ENCODE measurements around the gene ALPG. TPM values are rescaled to one million over a fixed set of nuclear protein-coding genes. Genes with fewer than 3 reads are reported as not detected.
"Not testable (repeated sequence)": the region's sequence is repeated elsewhere in the genome, so short reads cannot be mapped to it uniquely, and the experiment has no call there.

ALPG gene
- polyA plus RNA-seq, 1 donor (not counting 4 experiments of a cell fraction or from before 2014, with no cell fraction given), result not detected

DNA sequence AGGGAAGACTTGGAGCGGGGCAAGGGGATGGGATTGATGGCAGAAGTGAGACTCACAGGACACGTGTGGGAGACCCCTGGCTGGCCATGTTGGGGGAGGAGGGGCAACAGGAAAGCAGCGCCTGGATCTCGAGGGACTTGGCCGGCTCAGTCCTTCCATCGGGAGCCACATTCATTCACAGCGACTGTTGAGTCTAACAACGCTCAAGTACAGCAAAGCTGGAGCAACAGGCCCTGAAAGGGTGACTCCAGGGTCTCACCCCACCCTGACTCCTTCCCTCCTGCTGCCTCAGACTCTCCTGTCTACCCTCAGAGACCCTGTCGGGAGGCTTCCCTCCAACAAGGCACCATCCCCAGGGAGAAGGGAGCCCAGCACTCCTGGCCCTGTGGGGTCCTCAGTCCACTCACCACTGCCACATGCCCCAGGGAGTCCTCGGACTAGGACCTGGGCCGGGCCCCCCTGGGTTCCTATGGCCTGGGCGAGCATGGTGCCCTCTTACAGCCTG is 34.6 kb downstream of the ALPG start:
- Histone ChIP-seq H3K9me3 (ENCODE audit: control insufficient read depth, low read depth, low read length) (no peaks in the 10 kb centered on the region), H3K4me3 (ENCODE audit: control insufficient read depth in 2 of 3, extremely low read depth in 1 of 3, insufficient read depth in 2 of 3, low read depth in 1 of 3, low read length in 3 of 3) (no peak overlapping the region), H3K4me1 (ENCODE audit: control insufficient read depth, extremely low read depth, insufficient read depth, low read length) (no peaks in the 10 kb centered on the region), H3K9me1 (ENCODE audit: control insufficient read depth, extremely low read depth, insufficient read depth, low read length) (no peaks in the 10 kb centered on the region), H3K79me2 (ENCODE audit: control insufficient read depth, insufficient read depth, low read length) (no peaks in the 10 kb centered on the region), H2AFZ (ENCODE audit: control insufficient read depth, low read length) (no peak overlapping the region), H3K9ac (ENCODE audit: control insufficient read depth, extremely low read depth, insufficient read depth, low read length) (no peak overlapping the region), H3K4me2 (ENCODE audit: control insufficient read depth, extremely low read depth, insufficient read depth, low read depth, low read length) (no peak overlapping the region), H4K20me1 (ENCODE audit: control insufficient read depth, extremely low read depth, insufficient read depth, low read length) (no peaks in the 10 kb centered on the region), H3K36me3 (ENCODE audit: control insufficient read depth in 2 of 2, extremely low read depth in 1 of 2, insufficient read depth in 2 of 2, low read length in 2 of 2) (no peaks in the 10 kb centered on the region), H3K27ac (ENCODE audit: control insufficient read depth, insufficient read depth, low read length) (no peak overlapping the region), H3K27me3 (ENCODE audit: control insufficient read depth, extremely low read depth, insufficient read depth, low read length) (peaks cover 3% of the 10 kb centered on the region)
- dilution Hi-C loops (cut with MboI; ENCODE audit: extremely low pct_ligation_motif_present, low sequenced_read_pairs), result loop anchor here (25.0 kb wide), 1 partner anchor 554 kb away; no protein-coding TSS in a partner anchor
- FAIRE-seq (no peak), DNase-seq (ENCODE audit: low read depth, low spot score) (no peak)
- TF ChIP-seq, protein P1, sequence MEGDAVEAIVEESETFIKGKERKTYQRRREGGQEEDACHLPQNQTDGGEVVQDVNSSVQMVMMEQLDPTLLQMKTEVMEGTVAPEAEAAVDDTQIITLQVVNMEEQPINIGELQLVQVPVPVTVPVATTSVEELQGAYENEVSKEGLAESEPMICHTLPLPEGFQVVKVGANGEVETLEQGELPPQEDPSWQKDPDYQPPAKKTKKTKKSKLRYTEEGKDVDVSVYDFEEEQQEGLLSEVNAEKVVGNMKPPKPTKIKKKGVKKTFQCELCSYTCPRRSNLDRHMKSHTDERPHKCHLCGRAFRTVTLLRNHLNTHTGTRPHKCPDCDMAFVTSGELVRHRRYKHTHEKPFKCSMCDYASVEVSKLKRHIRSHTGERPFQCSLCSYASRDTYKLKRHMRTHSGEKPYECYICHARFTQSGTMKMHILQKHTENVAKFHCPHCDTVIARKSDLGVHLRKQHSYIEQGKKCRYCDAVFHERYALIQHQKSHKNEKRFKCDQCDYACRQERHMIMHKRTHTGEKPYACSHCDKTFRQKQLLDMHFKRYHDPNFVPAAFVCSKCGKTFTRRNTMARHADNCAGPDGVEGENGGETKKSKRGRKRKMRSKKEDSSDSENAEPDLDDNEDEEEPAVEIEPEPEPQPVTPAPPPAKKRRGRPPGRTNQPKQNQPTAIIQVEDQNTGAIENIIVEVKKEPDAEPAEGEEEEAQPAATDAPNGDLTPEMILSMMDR (optimal IDR thresholded peaks at IDR 0.05 in 1 of 3, IDR thresholded peaks at IDR 0.05 in 1 of 3, conservative IDR thresholded peaks at IDR 0.05 in 1 of 3; ENCODE audit: extremely low read depth in 1 of 3, insufficient read depth in 2 of 3, low read length in 3 of 3), result no peak
- TF ChIP-seq EZH2 (IDR thresholded peaks at IDR 0.05; ENCODE audit: low read length), result no peak

DNA sequence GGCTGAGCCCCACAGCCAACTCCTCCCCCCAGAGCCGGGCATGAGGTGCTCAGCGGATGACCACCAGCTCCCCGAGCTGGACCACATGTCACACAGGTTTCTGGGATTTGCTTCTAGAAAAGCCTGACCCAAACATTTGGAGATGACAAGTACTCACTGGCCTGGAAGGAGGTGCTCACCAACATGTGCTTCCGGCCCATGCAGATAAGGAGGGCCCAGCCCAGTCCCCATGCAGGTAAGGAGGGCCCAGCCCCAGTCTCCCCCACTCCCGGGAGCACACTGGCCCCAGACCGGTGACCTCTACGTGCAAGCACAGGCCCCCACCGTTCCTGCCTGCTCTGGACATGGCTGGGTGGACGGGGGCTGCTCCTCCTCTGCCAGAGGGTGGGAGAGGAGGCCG is 35.3 kb downstream of the ALPG start:
- H3K27me3 ChIP-seq (ENCODE audit: control insufficient read depth, extremely low read depth, insufficient read depth, low read length); H3K4me1 ChIP-seq (ENCODE audit: control insufficient read depth, extremely low read depth, insufficient read depth, low read length); H3K27ac ChIP-seq (ENCODE audit: control insufficient read depth, insufficient read depth, low read length); H3K4me2 ChIP-seq (ENCODE audit: control insufficient read depth, extremely low read depth, insufficient read depth, low read depth, low read length); DNase-seq (ENCODE audit: low read depth, low spot score); H2AFZ ChIP-seq (ENCODE audit: control insufficient read depth, low read length); H3K9ac ChIP-seq (ENCODE audit: control insufficient read depth, extremely low read depth, insufficient read depth, low read length); FAIRE-seq; H3K9me1 ChIP-seq (ENCODE audit: control insufficient read depth, extremely low read depth, insufficient read depth, low read length); H3K4me3 ChIP-seq (ENCODE audit: control insufficient read depth in 2 of 3, extremely low read depth in 1 of 3, insufficient read depth in 2 of 3, low read depth in 1 of 3, low read length in 3 of 3); H4K20me1 ChIP-seq (ENCODE audit: control insufficient read depth, extremely low read depth, insufficient read depth, low read length); H3K79me2 ChIP-seq (ENCODE audit: control insufficient read depth, insufficient read depth, low read length); H3K9me3 ChIP-seq (ENCODE audit: control insufficient read depth, low read depth, low read length); H3K36me3 ChIP-seq (ENCODE audit: control insufficient read depth in 2 of 2, extremely low read depth in 1 of 2, insufficient read depth in 2 of 2, low read length in 2 of 2): not testable (repeated sequence)
- dilution Hi-C loops (cut with MboI; ENCODE audit: extremely low pct_ligation_motif_present, low sequenced_read_pairs), result loop anchor here (25.0 kb wide), 1 partner anchor 555 kb away; no protein-coding TSS in a partner anchor

DNA sequence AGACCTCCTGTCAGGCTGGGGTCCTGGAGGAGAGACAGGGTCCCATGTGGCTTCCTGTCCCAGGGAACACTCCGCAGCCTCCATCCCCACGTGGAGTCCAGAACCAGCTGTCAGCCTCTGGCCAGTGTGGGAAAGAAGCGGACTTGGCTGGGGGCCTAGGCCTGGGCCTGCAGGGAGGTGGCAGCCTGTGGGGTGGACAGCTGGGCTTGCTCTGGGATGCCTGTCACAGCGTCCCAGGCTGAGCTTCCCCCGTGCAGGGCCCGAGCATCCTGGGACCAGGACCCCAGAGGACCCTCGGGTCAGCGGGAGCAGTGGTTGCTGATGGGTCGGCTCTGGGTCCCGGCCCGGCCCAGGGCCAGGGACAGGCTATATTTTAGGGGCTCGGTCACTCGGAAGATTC is 35.8 kb downstream of the ALPG start:
- not testable (repeated sequence) for FAIRE-seq; H3K27me3 ChIP-seq (ENCODE audit: control insufficient read depth, extremely low read depth, insufficient read depth, low read length); H3K79me2 ChIP-seq (ENCODE audit: control insufficient read depth, insufficient read depth, low read length); DNase-seq (ENCODE audit: low read depth, low spot score); H3K27ac ChIP-seq (ENCODE audit: control insufficient read depth, insufficient read depth, low read length); H3K9me3 ChIP-seq (ENCODE audit: control insufficient read depth, low read depth, low read length); H2AFZ ChIP-seq (ENCODE audit: control insufficient read depth, low read length); H4K20me1 ChIP-seq (ENCODE audit: control insufficient read depth, extremely low read depth, insufficient read depth, low read length); H3K4me3 ChIP-seq (ENCODE audit: control insufficient read depth in 2 of 3, extremely low read depth in 1 of 3, insufficient read depth in 2 of 3, low read depth in 1 of 3, low read length in 3 of 3); H3K36me3 ChIP-seq (ENCODE audit: control insufficient read depth in 2 of 2, extremely low read depth in 1 of 2, insufficient read depth in 2 of 2, low read length in 2 of 2); H3K9ac ChIP-seq (ENCODE audit: control insufficient read depth, extremely low read depth, insufficient read depth, low read length); H3K4me2 ChIP-seq (ENCODE audit: control insufficient read depth, extremely low read depth, insufficient read depth, low read depth, low read length); H3K9me1 ChIP-seq (ENCODE audit: control insufficient read depth, extremely low read depth, insufficient read depth, low read length); H3K4me1 ChIP-seq (ENCODE audit: control insufficient read depth, extremely low read depth, insufficient read depth, low read length)
- dilution Hi-C loops (cut with MboI; ENCODE audit: extremely low pct_ligation_motif_present, low sequenced_read_pairs), result loop anchor here (25.0 kb wide), 1 partner anchor 555 kb away; no protein-coding TSS in a partner anchor

DNA sequence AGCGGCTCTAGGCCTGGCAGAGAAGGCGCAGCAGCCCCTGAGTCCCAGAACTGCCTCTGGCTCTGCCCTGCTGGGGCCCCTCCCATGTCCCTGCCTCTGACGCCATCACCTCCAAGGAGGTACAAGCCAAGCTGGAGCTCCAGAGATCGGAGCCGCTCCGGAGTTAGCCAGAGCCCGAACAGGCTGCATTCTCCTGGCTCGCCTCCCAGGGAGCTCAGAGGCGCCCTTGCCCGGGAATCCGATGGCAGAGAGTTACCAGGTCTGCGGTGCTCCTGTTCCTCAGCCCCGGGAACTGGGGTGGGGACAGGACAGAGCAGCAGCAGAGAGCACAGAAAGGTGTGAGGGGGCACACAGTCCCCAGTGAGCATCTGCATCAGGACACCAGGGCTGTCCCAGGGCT is 36.4 kb downstream of the ALPG start:
- H3K27me3 ChIP-seq (ENCODE audit: control insufficient read depth, extremely low read depth, insufficient read depth, low read length); H2AFZ ChIP-seq (ENCODE audit: control insufficient read depth, low read length); DNase-seq (ENCODE audit: low read depth, low spot score); H4K20me1 ChIP-seq (ENCODE audit: control insufficient read depth, extremely low read depth, insufficient read depth, low read length); H3K9me3 ChIP-seq (ENCODE audit: control insufficient read depth, low read depth, low read length); H3K9ac ChIP-seq (ENCODE audit: control insufficient read depth, extremely low read depth, insufficient read depth, low read length); H3K79me2 ChIP-seq (ENCODE audit: control insufficient read depth, insufficient read depth, low read length); H3K4me3 ChIP-seq (ENCODE audit: control insufficient read depth in 2 of 3, extremely low read depth in 1 of 3, insufficient read depth in 2 of 3, low read depth in 1 of 3, low read length in 3 of 3); H3K4me2 ChIP-seq (ENCODE audit: control insufficient read depth, extremely low read depth, insufficient read depth, low read depth, low read length); H3K36me3 ChIP-seq (ENCODE audit: control insufficient read depth in 2 of 2, extremely low read depth in 1 of 2, insufficient read depth in 2 of 2, low read length in 2 of 2); H3K4me1 ChIP-seq (ENCODE audit: control insufficient read depth, extremely low read depth, insufficient read depth, low read length); H3K27ac ChIP-seq (ENCODE audit: control insufficient read depth, insufficient read depth, low read length); FAIRE-seq; H3K9me1 ChIP-seq (ENCODE audit: control insufficient read depth, extremely low read depth, insufficient read depth, low read length): not testable (repeated sequence)
- dilution Hi-C loops (cut with MboI; ENCODE audit: extremely low pct_ligation_motif_present, low sequenced_read_pairs), result loop anchor here (25.0 kb wide), 1 partner anchor 556 kb away; no protein-coding TSS in a partner anchor
